ENCODE results near the gene RGS7. TPM values are rescaled to one million over a fixed set of nuclear protein-coding genes. Genes with fewer than 3 reads are reported as not detected.

Gene RGS7
- total RNA-seq, 2 experiments from 2014 or later = not detected

GRCh38 chr1:240808381-240808780, 548.6 kb downstream of the RGS7 start:
- H3K36me3 ChIP-seq (ENCODE audit: insufficient read depth, low read length) = no peaks in the 10 kb centered on the region
- H4K20me1 ChIP-seq (ENCODE audit: insufficient read depth, low read length) = no peaks in the 10 kb centered on the region
- no peaks in the 10 kb centered on the region for H3K9me2 ChIP-seq (ENCODE audit: insufficient read depth, low read length)
- H3K4me3 ChIP-seq (ENCODE audit: low read depth, low read length, poor library complexity, severe bottlenecking) = no peak overlapping the region
- ChIA-PET CTCF (ENCODE audit: unreplicated experiment) (no interaction called here), POLR2A (interaction anchor here (0.6 to 0.8 kb wide), 2 partner anchors 333 to 930 kb away, joined by 3 to 4 read pairs; no protein-coding TSS in a partner anchor)
- BruUV-seq (replicated peaks) = no TSS peak
- no peaks in the 10 kb centered on the region for H3K4me1 ChIP-seq (ENCODE audit: insufficient read depth, low read length, poor library complexity, severe bottlenecking)
- H3K27ac ChIP-seq (ENCODE audit: low read depth, low read length, poor library complexity, severe bottlenecking) = no peak overlapping the region
- no peaks in the 10 kb centered on the region for H3K9me3 ChIP-seq (ENCODE audit: low read length)
- no peak for TF ChIP-seq CTCF (conservative IDR thresholded peaks at IDR 0.05; ENCODE audit: low read length)
- no peak for TF ChIP-seq EZH2phosphoT487 (IDR thresholded peaks at IDR 0.05; ENCODE audit: borderline replicate concordance, low read depth, low read length)
- H3K4me2 ChIP-seq (ENCODE audit: low read length) = no peak overlapping the region
- intact Hi-C loops (cut with micrococcal nuclease; ENCODE audit: unreplicated experiment) = no loop called here
- no peak for DNase-seq (ENCODE audit: low spot score)
- no peak overlapping the region for H2AFZ ChIP-seq (ENCODE audit: low read length)
- H3K79me2 ChIP-seq (ENCODE audit: insufficient read depth, low read depth, low read length) = no peaks in the 10 kb centered on the region

DNA sequence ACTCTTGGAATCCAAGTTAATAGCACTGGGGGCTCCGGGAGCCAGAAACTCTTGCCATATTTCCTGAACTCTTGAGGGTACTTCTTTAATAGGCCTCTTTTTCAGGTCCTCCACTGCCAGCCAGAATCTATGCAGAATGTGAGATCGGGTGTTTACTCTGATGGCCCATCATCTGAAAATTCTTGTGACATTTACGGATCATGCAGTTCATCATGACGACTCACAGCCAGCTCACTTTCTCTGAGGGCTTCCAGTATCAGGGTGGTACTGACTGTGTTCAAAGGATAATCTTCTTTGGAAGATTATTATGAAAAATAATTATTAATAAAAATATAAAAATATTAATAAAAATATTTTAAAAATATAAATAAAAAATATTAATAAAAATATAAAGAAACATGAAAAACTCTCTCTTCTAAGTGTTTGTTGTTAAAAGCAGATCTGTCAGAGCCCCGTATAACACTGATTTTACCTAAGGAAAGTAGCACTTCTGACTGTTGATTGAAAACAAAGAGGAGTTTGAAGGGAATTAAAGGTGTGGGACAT, 550.7 kb downstream of the RGS7 start:
- no peaks in the 10 kb centered on the region for H4K20me1 ChIP-seq (ENCODE audit: insufficient read depth, low read length)
- no peaks in the 10 kb centered on the region for H3K79me2 ChIP-seq (ENCODE audit: insufficient read depth, low read depth, low read length)
- no peaks in the 10 kb centered on the region for H3K9me2 ChIP-seq (ENCODE audit: insufficient read depth, low read length)
- H3K4me1 ChIP-seq (ENCODE audit: insufficient read depth, low read length, poor library complexity, severe bottlenecking) = no peaks in the 10 kb centered on the region
- no peak overlapping the region for H3K27ac ChIP-seq (ENCODE audit: low read depth, low read length, poor library complexity, severe bottlenecking)
- intact Hi-C loops (cut with micrococcal nuclease; ENCODE audit: unreplicated experiment) = no loop called here
- H3K4me3 ChIP-seq (ENCODE audit: low read depth, low read length, poor library complexity, severe bottlenecking) = no peak overlapping the region
- CTCF ChIA-PET (ENCODE audit: unreplicated experiment) = no interaction called here
- POLR2A ChIA-PET = interaction anchor here (0.6 kb wide), 1 partner anchor 13 kb away, joined by 4 read pairs; no protein-coding TSS in a partner anchor
- no peaks in the 10 kb centered on the region for H3K36me3 ChIP-seq (ENCODE audit: insufficient read depth, low read length)
- H3K4me2 ChIP-seq (ENCODE audit: low read length) = no peak overlapping the region
- no peak for DNase-seq (ENCODE audit: low spot score)
- TF ChIP-seq EZH2phosphoT487 (IDR thresholded peaks at IDR 0.05; ENCODE audit: borderline replicate concordance, low read depth, low read length) (no peak), CTCF (conservative IDR thresholded peaks at IDR 0.05; ENCODE audit: low read length) (no peak)
- BruUV-seq (replicated peaks) = no TSS peak
- H2AFZ ChIP-seq (ENCODE audit: low read length) = no peak overlapping the region
- H3K9me3 ChIP-seq (ENCODE audit: low read length) = no peaks in the 10 kb centered on the region

DNA sequence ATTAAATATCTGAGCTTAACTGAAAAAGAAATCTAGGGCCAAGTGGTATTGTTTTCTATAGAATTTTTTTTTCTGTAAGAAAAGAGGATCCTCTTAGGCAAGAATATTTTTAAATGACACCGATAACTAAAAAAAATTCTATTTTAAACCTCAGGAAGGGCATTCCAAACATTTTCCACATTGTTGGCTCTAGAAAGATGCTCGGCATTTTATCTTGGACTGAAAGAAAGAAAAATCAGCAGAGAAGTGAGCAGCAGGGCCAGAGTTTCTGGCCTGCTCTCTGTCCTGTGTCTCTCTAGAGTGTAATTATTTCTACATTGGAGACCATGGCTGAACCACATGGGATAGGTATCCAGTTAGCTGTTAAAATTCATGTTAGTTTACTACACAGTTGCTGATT, 552.5 kb downstream of the RGS7 start:
- Histone ChIP-seq H3K79me2 (ENCODE audit: insufficient read depth, low read depth, low read length) (no peaks in the 10 kb centered on the region), H3K27ac (ENCODE audit: low read depth, low read length, poor library complexity, severe bottlenecking) (no peak overlapping the region), H4K20me1 (ENCODE audit: insufficient read depth, low read length) (no peaks in the 10 kb centered on the region), H3K9me3 (ENCODE audit: low read length) (no peaks in the 10 kb centered on the region), H3K4me3 (ENCODE audit: low read depth, low read length, poor library complexity, severe bottlenecking) (no peak overlapping the region), H3K4me2 (ENCODE audit: low read length) (no peak overlapping the region), H3K9me2 (ENCODE audit: insufficient read depth, low read length) (no peaks in the 10 kb centered on the region), H2AFZ (ENCODE audit: low read length) (no peak overlapping the region), H3K36me3 (ENCODE audit: insufficient read depth, low read length) (no peaks in the 10 kb centered on the region), H3K4me1 (ENCODE audit: insufficient read depth, low read length, poor library complexity, severe bottlenecking) (no peaks in the 10 kb centered on the region)
- TF ChIP-seq EZH2phosphoT487 (IDR thresholded peaks at IDR 0.05; ENCODE audit: borderline replicate concordance, low read depth, low read length) (no peak), CTCF (conservative IDR thresholded peaks at IDR 0.05; ENCODE audit: low read length) (no peak)
- BruUV-seq (replicated peaks) = no TSS peak
- POLR2A ChIA-PET = no interaction called here
- intact Hi-C loops (cut with micrococcal nuclease; ENCODE audit: unreplicated experiment) = no loop called here
- DNase-seq (ENCODE audit: low spot score) = no peak
- CTCF ChIA-PET (ENCODE audit: unreplicated experiment) = no interaction called here
